Measurements from ENCODE around the gene MYD88. TPM values are rescaled to one million over a fixed set of nuclear protein-coding genes. Genes with fewer than 3 reads are reported as not detected.

MYD88 gene
- 45.9 TPM for total RNA-seq

- Histone ChIP-seq H3K4me3 (peak within 1 kb of the TSS; percentile 70 to 85), H3K9me3 (no peaks in the 10 kb centered on the region), H3K4me1 (peaks cover 54% of the 10 kb centered on the region), H3K27me3 (no peaks in the 10 kb centered on the region), H3K27ac (peak within 1 kb of the TSS; percentile 92), H3K36me3 (peaks cover 0 to 16% of the 10 kb centered on the region in 2 donors)
- DNase-seq (ENCODE audit: extremely low spot score in 2 of 2): peak; percentile 89 to 95
- intact Hi-C loops (cut with DNase I): loop anchor here (1.0 to 10.0 kb wide), 3 partner anchors 26 to 316 kb away; partner anchors contain the start of genes ACVR2B and XYLB
- no peak for TF ChIP-seq CTCF (IDR thresholded peaks at IDR 0.05)
- peak in 1 of 2 donors; percentile 49 for TF ChIP-seq POLR2A (IDR thresholded peaks at IDR 0.05)
- peak; percentile 54 to 85 for TF ChIP-seq POLR2AphosphoS5 (IDR thresholded peaks at IDR 0.05; ENCODE audit: insufficient read depth in 1 of 2, low read depth in 1 of 2)
Observed at GRCh38 chr3:38138349-38139190, at the start of gene MYD88. TSS of gene MYD88 (plus strand) at chr3:38138661. CDS start at chr3:38138701, 40 bp downstream.

DNA sequence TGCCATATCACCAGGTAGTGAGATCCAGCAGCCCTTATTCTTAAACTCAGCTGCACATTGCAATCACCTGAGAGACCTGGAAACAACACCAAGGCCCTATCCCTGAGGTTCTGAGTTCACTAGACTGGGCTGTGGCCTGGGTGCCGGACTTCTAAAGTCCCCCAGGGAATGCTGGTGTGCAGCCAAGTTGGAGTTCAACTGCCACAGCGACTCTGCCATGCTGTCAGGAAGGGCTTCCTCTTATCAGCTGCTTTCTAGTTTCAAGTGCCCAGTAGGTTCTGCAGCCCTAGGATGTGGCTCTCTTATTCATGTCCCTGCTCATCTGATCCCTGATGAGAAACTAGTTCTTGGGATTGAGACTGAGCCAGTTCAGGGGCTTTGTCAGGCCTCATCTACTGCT is 49.3 kb upstream of the MYD88 start:
- no peaks in the 10 kb centered on the region for H3K27me3 ChIP-seq
- intact Hi-C loops (cut with DNase I): no loop called here
- H3K9me3 ChIP-seq: no peaks in the 10 kb centered on the region
- H3K4me3 ChIP-seq: no peak overlapping the region
- TF ChIP-seq POLR2A (IDR thresholded peaks at IDR 0.05): no peak
- no peak for TF ChIP-seq POLR2AphosphoS5 (IDR thresholded peaks at IDR 0.05; ENCODE audit: insufficient read depth in 1 of 2, low read depth in 1 of 2)
- TF ChIP-seq CTCF (IDR thresholded peaks at IDR 0.05): no peak
- no peak overlapping the region for H3K27ac ChIP-seq
- no peaks in the 10 kb centered on the region for H3K36me3 ChIP-seq
- no peaks in the 10 kb centered on the region for H3K4me1 ChIP-seq
- DNase-seq (ENCODE audit: extremely low spot score in 2 of 2): no peak

- no peak overlapping the region for H3K27ac ChIP-seq
- no peaks in the 10 kb centered on the region for H3K27me3 ChIP-seq
- no peaks in the 10 kb centered on the region for H3K36me3 ChIP-seq
- H3K4me3 ChIP-seq: no peak overlapping the region
- H3K4me1 ChIP-seq: no peaks in the 10 kb centered on the region
- DNase-seq (ENCODE audit: extremely low spot score in 2 of 2): no peak
- TF ChIP-seq POLR2A (IDR thresholded peaks at IDR 0.05) (no peak), POLR2AphosphoS5 (IDR thresholded peaks at IDR 0.05; ENCODE audit: insufficient read depth in 1 of 2, low read depth in 1 of 2) (no peak), CTCF (IDR thresholded peaks at IDR 0.05) (no peak)
- no peaks in the 10 kb centered on the region for H3K9me3 ChIP-seq
- intact Hi-C loops (cut with DNase I): no loop called here
Observed at GRCh38 chr3:38090453-38090852, 48.0 kb upstream of the MYD88 start.

DNA sequence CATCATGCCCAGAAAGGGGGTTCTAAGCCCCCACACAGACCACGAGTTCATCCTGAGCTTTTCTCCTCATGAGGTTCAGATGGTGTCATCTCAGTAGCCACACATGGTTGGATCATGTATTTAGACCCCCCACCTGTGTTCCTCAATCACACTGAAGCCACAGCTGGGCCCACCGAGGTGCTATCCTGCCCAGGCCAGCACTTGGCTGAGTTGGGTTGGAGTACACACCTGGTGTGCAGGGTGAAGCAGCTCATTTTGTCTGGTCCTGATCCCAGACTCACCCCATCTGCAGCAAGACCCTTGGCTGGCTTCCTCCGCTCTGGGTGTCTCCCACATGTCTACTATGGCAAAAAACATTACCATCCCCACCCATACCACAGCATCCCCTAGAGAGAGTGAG is 43.5 kb upstream of the MYD88 start:
- no peaks in the 10 kb centered on the region for H3K9me3 ChIP-seq
- peak in 1 of 2 donors; percentile 81 for DNase-seq (ENCODE audit: extremely low spot score in 2 of 2)
- H3K4me1 ChIP-seq: no peaks in the 10 kb centered on the region
- no peaks in the 10 kb centered on the region for H3K36me3 ChIP-seq
- H3K4me3 ChIP-seq: no peak overlapping the region
- no peak for TF ChIP-seq CTCF (IDR thresholded peaks at IDR 0.05)
- no peak for TF ChIP-seq POLR2AphosphoS5 (IDR thresholded peaks at IDR 0.05; ENCODE audit: insufficient read depth in 1 of 2, low read depth in 1 of 2)
- no peak for TF ChIP-seq POLR2A (IDR thresholded peaks at IDR 0.05)
- no peaks in the 10 kb centered on the region for H3K27me3 ChIP-seq
- intact Hi-C loops (cut with DNase I): no loop called here
- H3K27ac ChIP-seq: no peak overlapping the region

Measured in vagina (tissue), 2 donors.